Measurements from ENCODE around the gene PPP4R1.

Gene PPP4R1

GRCh38 chr18:9629709-9630108 is 15.3 kb upstream of the PPP4R1 start:
- TF ChIP-seq CTCF (IDR thresholded peaks at IDR 0.05; ENCODE audit: extremely low read depth, insufficient read depth, missing control alignments): no peak
- DNase-seq (ENCODE audit: low spot score): no peak
- in situ Hi-C loops (cut with MboI; ENCODE audit: low pct_unique_long_range_greater_than_20kb, low sequenced_read_pairs, unreplicated experiment): no loop called here

GRCh38 chr18:9628984-9629383 is 14.6 kb upstream of the PPP4R1 start:
- DNase-seq (ENCODE audit: low spot score): no peak
- in situ Hi-C loops (cut with MboI; ENCODE audit: low pct_unique_long_range_greater_than_20kb, low sequenced_read_pairs, unreplicated experiment): no loop called here
- TF ChIP-seq CTCF (IDR thresholded peaks at IDR 0.05; ENCODE audit: extremely low read depth, insufficient read depth, missing control alignments): no peak

- DNase-seq (ENCODE audit: low spot score): no peak
- in situ Hi-C loops (cut with MboI; ENCODE audit: low pct_unique_long_range_greater_than_20kb, low sequenced_read_pairs, unreplicated experiment): no loop called here
Measured at GRCh38 chr18:9627642-9628041, 13.3 kb upstream of the PPP4R1 start.

DNA sequence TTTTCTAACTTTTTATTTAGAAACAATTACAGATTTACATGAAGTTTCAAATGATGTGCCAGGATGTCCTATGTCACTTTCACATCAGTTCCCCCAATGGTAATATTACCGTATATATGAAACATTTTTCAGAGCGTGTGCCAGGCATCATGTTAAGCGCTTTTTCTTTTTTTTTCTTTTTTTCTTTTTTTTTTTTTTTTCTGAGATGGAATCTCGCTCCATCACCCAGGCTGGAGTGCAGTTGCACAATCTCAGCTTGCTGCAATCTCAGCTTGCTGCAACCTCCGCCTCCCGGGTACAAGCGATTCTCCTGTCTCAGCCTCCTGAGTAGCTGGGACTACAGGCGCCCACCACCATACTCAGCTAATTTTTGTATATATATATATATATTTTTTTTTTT is 5.6 kb upstream of the PPP4R1 start:
- no peak for TF ChIP-seq CTCF (IDR thresholded peaks at IDR 0.05; ENCODE audit: extremely low read depth, insufficient read depth, missing control alignments)
- in situ Hi-C loops (cut with MboI; ENCODE audit: low pct_unique_long_range_greater_than_20kb, low sequenced_read_pairs, unreplicated experiment): no loop called here

More at GRCh38 chr18:9627642-9628041, 13.3 kb upstream of the PPP4R1 start:
- TF ChIP-seq CTCF (IDR thresholded peaks at IDR 0.05; ENCODE audit: extremely low read depth, insufficient read depth, missing control alignments): no peak

DNA sequence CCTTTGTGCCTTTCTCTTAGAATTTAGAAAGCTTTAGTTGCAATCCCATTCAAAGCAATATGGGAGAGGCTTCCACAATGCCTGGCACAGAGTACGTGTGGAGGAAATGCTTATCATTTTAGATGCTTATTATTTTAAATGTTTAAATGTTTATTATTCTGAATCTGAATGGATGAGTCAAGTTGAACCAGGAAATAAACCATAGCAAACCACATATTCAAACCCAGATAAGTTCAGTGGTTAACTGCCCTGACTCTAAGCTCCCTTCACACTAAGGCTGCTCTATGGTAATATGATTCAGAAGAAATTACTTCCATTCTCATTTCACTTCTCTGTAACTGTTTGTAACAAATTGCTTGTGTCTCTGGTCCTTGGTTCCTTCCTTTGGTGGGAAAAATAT is 5.2 kb upstream of the PPP4R1 start:
- no peak for TF ChIP-seq CTCF (IDR thresholded peaks at IDR 0.05; ENCODE audit: extremely low read depth, insufficient read depth, missing control alignments)
- in situ Hi-C loops (cut with MboI; ENCODE audit: low pct_unique_long_range_greater_than_20kb, low sequenced_read_pairs, unreplicated experiment): no loop called here
- no peak for DNase-seq (ENCODE audit: low spot score)

More for the DNA sequence above, 5.6 kb upstream of the PPP4R1 start:
- no peak for DNase-seq (ENCODE audit: low spot score)

DNA sequence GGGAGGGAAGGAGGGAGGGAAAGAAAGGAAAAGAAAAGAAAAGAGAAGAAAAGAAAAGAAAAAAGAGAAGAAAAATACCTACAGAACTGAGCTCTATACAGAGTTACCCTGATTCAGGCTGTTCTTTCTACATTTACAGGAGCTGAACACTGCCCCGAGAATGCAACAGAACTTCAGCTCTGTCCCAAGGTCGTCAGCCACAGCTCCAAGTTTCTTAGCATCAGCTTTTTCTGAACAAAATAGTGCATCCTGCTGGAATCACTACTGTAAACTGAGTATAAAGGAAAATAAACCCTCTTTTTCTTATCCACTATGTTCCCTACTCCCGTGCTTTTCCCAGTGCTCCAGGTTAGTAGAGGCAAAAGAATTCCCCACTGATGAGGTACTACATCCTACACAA is 4.7 kb upstream of the PPP4R1 start:
- in situ Hi-C loops (cut with MboI; ENCODE audit: low pct_unique_long_range_greater_than_20kb, low sequenced_read_pairs, unreplicated experiment): no loop called here
- no peak for DNase-seq (ENCODE audit: low spot score)
- TF ChIP-seq CTCF (IDR thresholded peaks at IDR 0.05; ENCODE audit: extremely low read depth, insufficient read depth, missing control alignments): no peak

- TF ChIP-seq CTCF (IDR thresholded peaks at IDR 0.05; ENCODE audit: extremely low read depth, insufficient read depth, missing control alignments): no peak
- DNase-seq (ENCODE audit: low spot score): no peak
- in situ Hi-C loops (cut with MboI; ENCODE audit: low pct_unique_long_range_greater_than_20kb, low sequenced_read_pairs, unreplicated experiment): no loop called here
Measured at GRCh38 chr18:9617006-9617542, 2.7 kb upstream of the PPP4R1 start.

Measured in GM13977 (cell line).